Subcutaneous abdominal adipose tissue (tissue), 5 donors: ENCODE measurements around the gene LNX2.
A peak's percentile ranks its signal among the peaks of the same experiment; 100 is the strongest.

ENCODE experiments used
- H3K27ac ChIP-seq: one replicate; pipeline ENCODE4 v1.7.0; 2013; ENCODE audit warnings: low read depth, mild to moderate bottlenecking, inconsistent platforms, low read length, moderate library complexity
- H3K27me3 ChIP-seq, 5 donors: one replicate each; pipeline ENCODE4 v1.7.0; 2013; ENCODE audit warnings: low read length in 5 of 5, inconsistent platforms in 1 of 5; ENCODE audit not compliant: control insufficient read depth in 5 of 5, insufficient read depth in 4 of 5
- H3K36me3 ChIP-seq, 5 donors: one replicate each; pipeline ENCODE4 v1.7.0; 2013; ENCODE audit warnings: low read length in 5 of 5; ENCODE audit not compliant: control insufficient read depth in 5 of 5, insufficient read depth in 5 of 5
- H3K4me1 ChIP-seq, 5 donors: one replicate each; pipeline ENCODE4 v1.7.0; 2013; ENCODE audit warnings: low read length in 5 of 5, mild to moderate bottlenecking in 3 of 5, moderate library complexity in 1 of 5; ENCODE audit not compliant: control insufficient read depth in 5 of 5, insufficient read depth in 5 of 5
- H3K4me3 ChIP-seq, 5 donors: one replicate each; pipeline ENCODE4 v1.7.0; 2013; ENCODE audit warnings: low read length in 5 of 5, low read depth in 1 of 5
- H3K9ac ChIP-seq, 5 donors: one replicate each; pipeline ENCODE4 v1.7.0; 2013; ENCODE audit warnings: low read length in 5 of 5, mild to moderate bottlenecking in 4 of 5, moderate library complexity in 3 of 5
- H3K9me3 ChIP-seq, 5 donors: one replicate each; pipeline ENCODE4 v1.7.0; 2013; ENCODE audit warnings: low read length in 5 of 5; ENCODE audit not compliant: control insufficient read depth in 5 of 5
- donor health status: healthy.
- donor health status: healthy.
- donor health status: healthy.
- donor health status: healthy.
- donor health status: healthy.

LNX2 gene

GRCh38 chr13:27526516-27526915, 93.8 kb downstream of the LNX2 start:
- no peaks in the 10 kb centered on the region for H3K36me3 ChIP-seq
- peaks cover 0 to 12% (median 5%) of the 10 kb centered on the region in 5 donors for H3K4me1 ChIP-seq
- peaks cover 0 to 8% (median 7%) of the 10 kb centered on the region in 5 donors for H3K27me3 ChIP-seq
- H3K27ac ChIP-seq, result no peak overlapping the region
- H3K4me3 ChIP-seq, result no peak overlapping the region
- H3K9ac ChIP-seq, result no peak overlapping the region
- H3K9me3 ChIP-seq, result no peaks in the 10 kb centered on the region

GRCh38 chr13:27524981-27525975, 95.1 kb downstream of the LNX2 start:
- H3K4me3 ChIP-seq, result no peak overlapping the region
- peaks cover 0 to 12% (median 5%) of the 10 kb centered on the region in 5 donors for H3K4me1 ChIP-seq
- H3K27ac ChIP-seq, result no peak overlapping the region
- no peak overlapping the region for H3K9ac ChIP-seq
- no peaks in the 10 kb centered on the region for H3K9me3 ChIP-seq
- H3K27me3 ChIP-seq, result peaks cover 0 to 8% (median 7%) of the 10 kb centered on the region in 5 donors
- no peaks in the 10 kb centered on the region for H3K36me3 ChIP-seq

- Histone ChIP-seq H3K36me3 (no peaks in the 10 kb centered on the region), H3K27ac (no peak overlapping the region), H3K9ac (no peak overlapping the region)
Measured at GRCh38 chr13:27523346-27524073, 96.8 kb downstream of the LNX2 start.

GRCh38 chr13:27522847-27523246, 97.5 kb downstream of the LNX2 start:
- Histone ChIP-seq H3K27ac (no peak overlapping the region), H3K4me1 (peaks cover 0 to 12% (median 5%) of the 10 kb centered on the region in 5 donors), H3K9me3 (no peaks in the 10 kb centered on the region), H3K27me3 (peaks cover 0 to 8% (median 7%) of the 10 kb centered on the region in 5 donors), H3K4me3 (no peak overlapping the region), H3K36me3 (no peaks in the 10 kb centered on the region), H3K9ac (no peak overlapping the region)

More at GRCh38 chr13:27523346-27524073, 96.8 kb downstream of the LNX2 start:
- H3K4me3 ChIP-seq, result no peak overlapping the region
- H3K9me3 ChIP-seq, result no peaks in the 10 kb centered on the region
- H3K27me3 ChIP-seq, result peaks cover 0 to 8% (median 7%) of the 10 kb centered on the region in 5 donors
- H3K4me1 ChIP-seq, result peaks cover 0 to 12% (median 5%) of the 10 kb centered on the region in 5 donors

GRCh38 chr13:27516103-27516502, 104.2 kb downstream of the LNX2 start:
- no peaks in the 10 kb centered on the region for H3K36me3 ChIP-seq
- H3K27ac ChIP-seq, result no peak overlapping the region
- no peaks in the 10 kb centered on the region for H3K27me3 ChIP-seq
- H3K9ac ChIP-seq, result no peak overlapping the region
- H3K4me3 ChIP-seq, result no peak overlapping the region
- H3K9me3 ChIP-seq, result no peaks in the 10 kb centered on the region
- no peaks in the 10 kb centered on the region for H3K4me1 ChIP-seq

- H3K9ac ChIP-seq, result no peak overlapping the region
- H3K27me3 ChIP-seq, result peaks cover 0 to 5% (median 2%) of the 10 kb centered on the region in 5 donors
- no peak overlapping the region for H3K27ac ChIP-seq
- no peaks in the 10 kb centered on the region for H3K36me3 ChIP-seq
- no peak overlapping the region for H3K4me3 ChIP-seq
- H3K4me1 ChIP-seq, result no peaks in the 10 kb centered on the region
- no peaks in the 10 kb centered on the region for H3K9me3 ChIP-seq
Measured at GRCh38 chr13:27510082-27510481, 110.2 kb downstream of the LNX2 start.

GRCh38 chr13:27508802-27509201, 111.5 kb downstream of the LNX2 start:
- H3K9ac ChIP-seq, result no peak overlapping the region
- H3K27me3 ChIP-seq, result peaks cover 0 to 5% (median 2%) of the 10 kb centered on the region in 5 donors
- no peaks in the 10 kb centered on the region for H3K36me3 ChIP-seq
- H3K4me3 ChIP-seq, result no peak overlapping the region
- H3K9me3 ChIP-seq, result no peaks in the 10 kb centered on the region
- H3K4me1 ChIP-seq, result peaks cover 0 to 4% (median 0%) of the 10 kb centered on the region in 5 donors
- H3K27ac ChIP-seq, result no peak overlapping the region

- peaks cover 0 to 7% (median 0%) of the 10 kb centered on the region in 5 donors for H3K4me1 ChIP-seq
- peaks cover 0 to 5% (median 2%) of the 10 kb centered on the region in 5 donors for H3K27me3 ChIP-seq
- no peaks in the 10 kb centered on the region for H3K9me3 ChIP-seq
- no peak overlapping the region for H3K27ac ChIP-seq
- H3K9ac ChIP-seq, result no peak overlapping the region
- H3K36me3 ChIP-seq, result no peaks in the 10 kb centered on the region
- H3K4me3 ChIP-seq, result no peak overlapping the region
Measured at GRCh38 chr13:27505792-27506191, 114.5 kb downstream of the LNX2 start.

- H3K27me3 ChIP-seq, result peaks cover 0 to 5% (median 0%) of the 10 kb centered on the region in 5 donors
- no peak overlapping the region for H3K27ac ChIP-seq
- no peak overlapping the region for H3K4me3 ChIP-seq
- no peaks in the 10 kb centered on the region for H3K9me3 ChIP-seq
- no peaks in the 10 kb centered on the region for H3K36me3 ChIP-seq
- H3K4me1 ChIP-seq, result peaks cover 0 to 7% (median 0%) of the 10 kb centered on the region in 5 donors
- H3K9ac ChIP-seq, result peak overlapping the region in 1 of 5 donors; percentile 7
Measured at GRCh38 chr13:27504868-27505194, 115.5 kb downstream of the LNX2 start.
